GM12878 (cell line): ENCODE results near the gene ANKRD66. TPM values are rescaled to one million over a fixed set of nuclear protein-coding genes. Genes with fewer than 3 reads are reported as not detected.

Experiments
- ATAC-seq: fragments of 200-7000 bp; cut with Tn5 transposase; 3 replicates; pipeline ENCODE4 v1.9.1; 2020; ENCODE audit warnings: mild to moderate bottlenecking, moderate library complexity
- BruUV-seq: library from RNA; stranded (reverse); fragments of 400-500 nt; replicated peaks from 2 replicates; lab custom pipeline; 2021; lab: Mats Ljungman, UMichigan
- CTCF ChIA-PET: fragments of 300-600 bp; sonication (Branson Sonifier 250); formaldehyde crosslinking; extraction: SDS; loops from one replicate; lab custom pipeline; 2021; ENCODE audit warnings: inconsistent platforms; lab: Yijun Ruan, JAX
- POLR2A ChIA-PET: fragments of 350-600 bp; formaldehyde crosslinking; extraction: SDS; loops from one replicate; lab custom pipeline; 2021; ENCODE audit warnings: inconsistent platforms; lab: Charles Lee
- RAD21 ChIA-PET: fragments of 300-600 bp; sonication (Branson Sonifier 250); formaldehyde crosslinking; loops from one replicate; lab custom pipeline; 2023; ENCODE audit warnings: antibody characterized with exemption; ENCODE audit not compliant: unreplicated experiment; lab: Charles Lee
- SMC1A ChIA-PET: fragments of 300-600 bp; sonication (Branson Sonifier 250); formaldehyde crosslinking; loops from one replicate; lab custom pipeline; 2023; ENCODE audit not compliant: unreplicated experiment, uncharacterized antibody; lab: Charles Lee
- DNase-seq: peaks from one replicate; pipeline ENCODE4 v3.0.0-alpha.2; 2011; ENCODE audit warnings: low read depth, low spot score
- FAIRE-seq: peaks from 3 replicates; lab custom pipeline; 2011; peaks lifted over from hg19 to GRCh38; lab: Jason Lieb, UNC
- H2AFZ ChIP-seq: 2 replicates; pipeline ENCODE4 v1.6.0; 2011; ENCODE audit warnings: low read depth, low read length, control low read depth; ENCODE audit not compliant: control insufficient read depth
- H3K27ac ChIP-seq: 2 replicates; pipeline ENCODE4 v1.5.1; 2011; ENCODE audit warnings: control low read depth; ENCODE audit not compliant: control insufficient read depth, insufficient read depth
- H3K27me3 ChIP-seq, 2 experiments: replicated peaks in 1 of 2; 2 replicates each; pipeline versions ENCODE4 v1.6.0 to v1.6.1; 2011; ENCODE audit warnings: low read length in 1 of 2; ENCODE audit not compliant: control insufficient read depth in 2 of 2, insufficient read depth in 2 of 2
- H3K36me3 ChIP-seq, 2 experiments: 2 replicates each; pipeline ENCODE4 v1.5.1; 2011; ENCODE audit warnings: low read length in 1 of 2; ENCODE audit not compliant: control insufficient read depth in 2 of 2, insufficient read depth in 2 of 2
- H3K4me1 ChIP-seq: 2 replicates; pipeline ENCODE4 v1.6.1; 2011; ENCODE audit warnings: mild to moderate bottlenecking, low read length, moderate library complexity, mixed read lengths; ENCODE audit not compliant: control insufficient read depth, insufficient read depth
- H3K4me2 ChIP-seq: 2 replicates; pipeline ENCODE4 v1.6.0; 2011; ENCODE audit warnings: control low read depth; ENCODE audit not compliant: control insufficient read depth, insufficient read depth
- H3K4me3 ChIP-seq: fragments of 200-600 bp; sonication (generic); 2 replicates; pipeline ENCODE4 v1.5.1; 2016
- H3K79me2 ChIP-seq: 2 replicates; pipeline ENCODE4 v1.6.0; 2011; ENCODE audit warnings: low read length; ENCODE audit not compliant: control insufficient read depth, insufficient read depth
- H3K9ac ChIP-seq: 2 replicates; pipeline ENCODE4 v1.8.0; 2011; ENCODE audit warnings: low read length, control low read depth, mixed read lengths; ENCODE audit not compliant: control insufficient read depth, insufficient read depth
- H3K9me3 ChIP-seq: replicated peaks from 3 replicates; pipeline ENCODE4 v1.5.1; 2011; ENCODE audit warnings: mild to moderate bottlenecking, low read length; ENCODE audit not compliant: control insufficient read depth, insufficient read depth
- H4K20me1 ChIP-seq: 2 replicates; pipeline ENCODE4 v1.6.0; 2011; ENCODE audit not compliant: control insufficient read depth, insufficient read depth
- CHD1 ChIP-seq: IDR thresholded peaks from 2 replicates; pipeline ENCODE4 v1.6.1; 2012; ENCODE audit warnings: low read depth, low read length, improper control_type of control experiment
- CREB1 ChIP-seq: IDR thresholded peaks from 2 replicates; pipeline ENCODE4 v1.6.1; 2012; ENCODE audit warnings: low read depth, mild to moderate bottlenecking, inconsistent platforms
- EGR1 ChIP-seq, 2 experiments: IDR thresholded peaks; 1 replicate in 1 of 2; 2 replicates in 1 of 2; pipeline ENCODE4 v1.6.1; 2011 to 2012; ENCODE audit warnings: low read depth in 2 of 2, low read length in 2 of 2, borderline replicate concordance in 1 of 2, mild to moderate bottlenecking in 1 of 2, moderate library complexity in 1 of 2
- FOS ChIP-seq: IDR thresholded peaks from 3 replicates; pipeline ENCODE4 v1.6.1; 2011; ENCODE audit warnings: borderline replicate concordance; ENCODE audit not compliant: insufficient read length; ENCODE audit errors: extremely low read depth
- FOXK2 ChIP-seq: fragments of 450-650 bp; IDR thresholded peaks from 2 replicates; pipeline ENCODE4 v1.6.1; 2017; ENCODE audit warnings: mild to moderate bottlenecking, moderate library complexity
- MYC ChIP-seq: IDR thresholded peaks from 2 replicates; pipeline ENCODE4 v1.6.1; 2011; ENCODE audit warnings: mild to moderate bottlenecking, low read length, moderate library complexity, inconsistent platforms; ENCODE audit not compliant: insufficient read depth, insufficient replicate concordance, insufficient read length, severe bottlenecking
- POU2F2 ChIP-seq: IDR thresholded peaks from 3 replicates; pipeline ENCODE4 v1.6.1; 2011; ENCODE audit warnings: low read depth, mild to moderate bottlenecking, low read length, borderline replicate concordance
- RUNX3 ChIP-seq: IDR thresholded peaks from 2 replicates; pipeline ENCODE4 v1.6.1; 2012; ENCODE audit warnings: low read length, inconsistent platforms
- SIX5 ChIP-seq: IDR thresholded peaks from 2 replicates; pipeline ENCODE4 v1.6.1; 2011; ENCODE audit warnings: mild to moderate bottlenecking, low read depth, low read length, moderate library complexity; ENCODE audit not compliant: severe bottlenecking
- SPI1 ChIP-seq: IDR thresholded peaks from 2 replicates; pipeline ENCODE4 v1.6.1; 2011; ENCODE audit warnings: low read depth, mild to moderate bottlenecking, low read length, moderate library complexity, borderline replicate concordance; ENCODE audit not compliant: insufficient read depth
- TARDBP ChIP-seq: IDR thresholded peaks from 2 replicates; pipeline ENCODE4 v1.6.1; 2016; ENCODE audit warnings: borderline replicate concordance
- YBX1 ChIP-seq: fragments of 450-650 bp; IDR thresholded peaks from 2 replicates; pipeline ENCODE4 v1.6.1; 2016; ENCODE audit warnings: antibody characterized with exemption
- YY1 ChIP-seq: IDR thresholded peaks from 2 replicates; pipeline ENCODE4 v1.6.1; 2011; ENCODE audit warnings: low read depth, mild to moderate bottlenecking, low read length
- ZNF622 ChIP-seq: fragments of 450-650 bp; IDR thresholded peaks from 2 replicates; pipeline ENCODE4 v1.6.1; 2017; ENCODE audit warnings: mild to moderate bottlenecking, inconsistent platforms
- WGBS: methylation state at CpG from one replicate; pipeline ENCODE4 v1.1.6; 2016; ENCODE audit warnings: low lambda C conversion rate; ENCODE audit not compliant: insufficient replicate concordance, insufficient coverage; ENCODE audit errors: missing lambda C conversion rate; 5-methylcytosine and 5-hydroxymethylcytosine counted together
- in situ Hi-C: fragments of 300-500 bp; cut with MboI; formaldehyde crosslinking; loops from 9 replicates; pipeline ENCODE4 v1.14.3; 2018; ENCODE audit warnings: mixed read lengths
- intact Hi-C: fragments of 100-400 bp; cut with micrococcal nuclease; formaldehyde crosslinking; loops from one replicate; pipeline ENCODE4 v1.14.2; 2022; ENCODE audit not compliant: unreplicated experiment
- polyA plus RNA-seq, 11 experiments: library from polyadenylated mRNA; depleted of rRNA in 4 of 11; unstranded in 6 of 11; stranded (reverse) in 5 of 11; fragments of >200 nt; fragmentation: Nextera tagmentation in 4 of 11; fragmentation: Illumina TruSeq in 1 of 11; extraction: Ambion mirVana in 4 of 11; extraction: Trizol in 1 of 11; gene quantifications; 1 replicate in 1 of 11; 2 replicates in 10 of 11; pipeline versions ENCODE4 v1.2.1 to v1.2.3, GENCODE V29; 2011 to 2016; ENCODE audit warnings: inconsistent platforms in 2 of 11, missing spikeins in 2 of 11, low read depth in 1 of 11
- total RNA-seq, 4 experiments: library from RNA; depleted of rRNA in 3 of 4; stranded (reverse); fragments of >200 nt in 3 of 4; fragmentation: Illumina TruSeq in 1 of 4; extraction: Trizol in 1 of 4; gene quantifications; 2 replicates each; pipeline versions ENCODE4 v1.2.1 to v1.2.3, GENCODE V29; 2013 to 2021
- TF ChIP-seq, protein P1 (sequence below): fragments of 450-650 bp; IDR thresholded peaks from 2 replicates; pipeline ENCODE4 v1.6.1; 2018; ENCODE audit warnings: mild to moderate bottlenecking, low read depth, moderate library complexity; ENCODE audit not compliant: partially characterized antibody
- TF ChIP-seq, protein P2 (sequence below): fragments of 450-650 bp; formaldehyde crosslinking; IDR thresholded peaks from 2 replicates; pipeline ENCODE4 v1.5.0; 2022; ENCODE audit warnings: mild to moderate bottlenecking, missing genetic modification characterization
- TF ChIP-seq, protein P3 (sequence below): IDR thresholded peaks from 2 replicates; pipeline ENCODE4 v1.6.1; 2011; ENCODE audit warnings: borderline replicate concordance, low read depth, mild to moderate bottlenecking, moderate library complexity, mixed read lengths, low read length; ENCODE audit not compliant: insufficient read depth; ENCODE audit errors: extremely low read length
- TF ChIP-seq, protein P4 (sequence below): IDR thresholded peaks from 2 replicates; pipeline ENCODE4 v1.6.1; 2011; ENCODE audit warnings: low read depth, mild to moderate bottlenecking, low read length, moderate library complexity, borderline replicate concordance; ENCODE audit errors: extremely low read depth

Gene ANKRD66
- total and polyA plus RNA-seq, 10 of the 15 experiments (the other 5 are each of a cell fraction or from before 2014, with no cell fraction given) = not detected

DNA sequence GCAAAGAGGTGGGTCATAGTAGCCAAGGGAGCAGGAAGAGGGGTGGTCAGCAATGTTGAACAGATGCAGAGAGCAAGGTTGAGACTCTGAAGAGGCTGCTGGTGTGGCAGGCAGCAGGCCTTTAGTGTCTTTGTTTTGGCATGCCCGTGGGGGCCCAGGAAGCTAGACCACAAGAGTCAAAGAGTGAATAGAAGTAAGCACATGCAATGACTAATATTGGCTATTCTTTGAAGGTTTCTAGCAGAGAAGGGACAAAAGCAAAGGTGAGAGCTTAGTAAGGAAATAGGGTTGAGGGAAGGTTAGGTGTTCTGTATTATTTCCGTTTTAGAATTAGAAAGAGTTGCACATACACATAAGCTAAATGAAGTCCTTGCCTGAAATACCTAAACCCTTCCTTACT, 40.3 kb upstream of the ANKRD66 start:
- 18% methylated on average over 2 of the region's 2 CpGs for WGBS
- in situ Hi-C loops = no loop called here
- Histone ChIP-seq H3K4me1 (no peaks in the 10 kb centered on the region), H4K20me1 (no peaks in the 10 kb centered on the region), H3K36me3 (no peaks in the 10 kb centered on the region), H3K4me2 (no peak overlapping the region), H2AFZ (no peak overlapping the region), H3K27ac (no peak overlapping the region), H3K27me3 (no peaks in the 10 kb centered on the region), H3K9me3 (no peaks in the 10 kb centered on the region), H3K79me2 (no peaks in the 10 kb centered on the region), H3K9ac (no peak overlapping the region)
- ATAC-seq = no peak; the same call in 2 of the 3 replicates
- ChIA-PET POLR2A (interaction anchor here (0.5 kb wide), 1 partner anchor 203 kb away, joined by 3 read pairs; no protein-coding TSS in a partner anchor), RAD21 (no interaction called here), CTCF (no interaction called here)
- no TSS peak for BruUV-seq
- FAIRE-seq = no peak
- TF ChIP-seq EGR1 (IDR thresholded peaks at IDR 0.05; ENCODE audit: borderline replicate concordance in 1 of 2, low read depth in 2 of 2, low read length in 2 of 2) = no peak
- TF ChIP-seq, protein P1, sequence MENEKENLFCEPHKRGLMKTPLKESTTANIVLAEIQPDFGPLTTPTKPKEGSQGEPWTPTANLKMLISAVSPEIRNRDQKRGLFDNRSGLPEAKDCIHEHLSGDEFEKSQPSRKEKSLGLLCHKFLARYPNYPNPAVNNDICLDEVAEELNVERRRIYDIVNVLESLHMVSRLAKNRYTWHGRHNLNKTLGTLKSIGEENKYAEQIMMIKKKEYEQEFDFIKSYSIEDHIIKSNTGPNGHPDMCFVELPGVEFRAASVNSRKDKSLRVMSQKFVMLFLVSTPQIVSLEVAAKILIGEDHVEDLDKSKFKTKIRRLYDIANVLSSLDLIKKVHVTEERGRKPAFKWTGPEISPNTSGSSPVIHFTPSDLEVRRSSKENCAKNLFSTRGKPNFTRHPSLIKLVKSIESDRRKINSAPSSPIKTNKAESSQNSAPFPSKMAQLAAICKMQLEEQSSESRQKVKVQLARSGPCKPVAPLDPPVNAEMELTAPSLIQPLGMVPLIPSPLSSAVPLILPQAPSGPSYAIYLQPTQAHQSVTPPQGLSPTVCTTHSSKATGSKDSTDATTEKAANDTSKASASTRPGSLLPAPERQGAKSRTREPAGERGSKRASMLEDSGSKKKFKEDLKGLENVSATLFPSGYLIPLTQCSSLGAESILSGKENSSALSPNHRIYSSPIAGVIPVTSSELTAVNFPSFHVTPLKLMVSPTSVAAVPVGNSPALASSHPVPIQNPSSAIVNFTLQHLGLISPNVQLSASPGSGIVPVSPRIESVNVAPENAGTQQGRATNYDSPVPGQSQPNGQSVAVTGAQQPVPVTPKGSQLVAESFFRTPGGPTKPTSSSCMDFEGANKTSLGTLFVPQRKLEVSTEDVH = no peak
- TF ChIP-seq, protein P2, sequence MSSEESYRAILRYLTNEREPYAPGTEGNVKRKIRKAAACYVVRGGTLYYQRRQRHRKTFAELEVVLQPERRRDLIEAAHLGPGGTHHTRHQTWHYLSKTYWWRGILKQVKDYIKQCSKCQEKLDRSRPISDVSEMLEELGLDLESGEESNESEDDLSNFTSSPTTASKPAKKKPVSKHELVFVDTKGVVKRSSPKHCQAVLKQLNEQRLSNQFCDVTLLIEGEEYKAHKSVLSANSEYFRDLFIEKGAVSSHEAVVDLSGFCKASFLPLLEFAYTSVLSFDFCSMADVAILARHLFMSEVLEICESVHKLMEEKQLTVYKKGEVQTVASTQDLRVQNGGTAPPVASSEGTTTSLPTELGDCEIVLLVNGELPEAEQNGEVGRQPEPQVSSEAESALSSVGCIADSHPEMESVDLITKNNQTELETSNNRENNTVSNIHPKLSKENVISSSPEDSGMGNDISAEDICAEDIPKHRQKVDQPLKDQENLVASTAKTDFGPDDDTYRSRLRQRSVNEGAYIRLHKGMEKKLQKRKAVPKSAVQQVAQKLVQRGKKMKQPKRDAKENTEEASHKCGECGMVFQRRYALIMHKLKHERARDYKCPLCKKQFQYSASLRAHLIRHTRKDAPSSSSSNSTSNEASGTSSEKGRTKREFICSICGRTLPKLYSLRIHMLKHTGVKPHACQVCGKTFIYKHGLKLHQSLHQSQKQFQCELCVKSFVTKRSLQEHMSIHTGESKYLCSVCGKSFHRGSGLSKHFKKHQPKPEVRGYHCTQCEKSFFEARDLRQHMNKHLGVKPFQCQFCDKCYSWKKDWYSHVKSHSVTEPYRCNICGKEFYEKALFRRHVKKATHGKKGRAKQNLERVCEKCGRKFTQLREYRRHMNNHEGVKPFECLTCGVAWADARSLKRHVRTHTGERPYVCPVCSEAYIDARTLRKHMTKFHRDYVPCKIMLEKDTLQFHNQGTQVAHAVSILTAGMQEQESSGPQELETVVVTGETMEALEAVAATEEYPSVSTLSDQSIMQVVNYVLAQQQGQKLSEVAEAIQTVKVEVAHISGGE (CRISPR knock-in tag) = no peak
- TF ChIP-seq POU2F2 = no peak
- TF ChIP-seq CHD1 = no peak
- no peak for TF ChIP-seq YBX1
- no peak for TF ChIP-seq FOS
- no peak for TF ChIP-seq MYC
- no peak for TF ChIP-seq ZNF622
- no peak for TF ChIP-seq RUNX3
- no peak for TF ChIP-seq FOXK2
- TF ChIP-seq, protein P3, sequence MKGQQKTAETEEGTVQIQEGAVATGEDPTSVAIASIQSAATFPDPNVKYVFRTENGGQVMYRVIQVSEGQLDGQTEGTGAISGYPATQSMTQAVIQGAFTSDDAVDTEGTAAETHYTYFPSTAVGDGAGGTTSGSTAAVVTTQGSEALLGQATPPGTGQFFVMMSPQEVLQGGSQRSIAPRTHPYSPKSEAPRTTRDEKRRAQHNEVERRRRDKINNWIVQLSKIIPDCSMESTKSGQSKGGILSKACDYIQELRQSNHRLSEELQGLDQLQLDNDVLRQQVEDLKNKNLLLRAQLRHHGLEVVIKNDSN = no peak
- no peak for TF ChIP-seq CREB1
- TF ChIP-seq, protein P4, sequence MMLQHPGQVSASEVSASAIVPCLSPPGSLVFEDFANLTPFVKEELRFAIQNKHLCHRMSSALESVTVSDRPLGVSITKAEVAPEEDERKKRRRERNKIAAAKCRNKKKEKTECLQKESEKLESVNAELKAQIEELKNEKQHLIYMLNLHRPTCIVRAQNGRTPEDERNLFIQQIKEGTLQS = no peak
- TF ChIP-seq SPI1 = no peak
- TF ChIP-seq TARDBP = no peak
- no peak for TF ChIP-seq SIX5
- TF ChIP-seq YY1 = no peak
- TF ChIP-seq, all 136 proteins: peak for 0
- SMC1A ChIA-PET = no interaction called here
- intact Hi-C loops = no loop called here
- DNase-seq = no peak
- H3K4me3 ChIP-seq = no peak overlapping the region
